NAMALWA (cell line): ENCODE measurements around the gene LYPD5.
A peak's percentile ranks its signal among the peaks of the same experiment; 100 is the strongest.
"Not testable (repeated sequence)": the region's sequence is repeated elsewhere in the genome, so short reads cannot be mapped to it uniquely, and the experiment has no call there.

Source experiments
- DNase-seq: peaks from one replicate; pipeline ENCODE4 v3.0.0-alpha.2; 2015; ENCODE audit warnings: low spot score

The LYPD5 gene

GRCh38 chr19:43802216-43802951 lies at the start of gene LYPD5:
Gene LYPD5 (minus strand): TSS chr19:43802447. CDS start chr19:43802380, 67 bp downstream.
- DNase-seq, result no peak

GRCh38 chr19:43848821-43849220 lies 46.6 kb upstream of the LYPD5 start:
- no peak for DNase-seq

- no peak for DNase-seq
Observed at GRCh38 chr19:43847884-43848283, 45.6 kb upstream of the LYPD5 start.

- no peak for DNase-seq
Observed at GRCh38 chr19:43847246-43847645, 45.0 kb upstream of the LYPD5 start.

DNA sequence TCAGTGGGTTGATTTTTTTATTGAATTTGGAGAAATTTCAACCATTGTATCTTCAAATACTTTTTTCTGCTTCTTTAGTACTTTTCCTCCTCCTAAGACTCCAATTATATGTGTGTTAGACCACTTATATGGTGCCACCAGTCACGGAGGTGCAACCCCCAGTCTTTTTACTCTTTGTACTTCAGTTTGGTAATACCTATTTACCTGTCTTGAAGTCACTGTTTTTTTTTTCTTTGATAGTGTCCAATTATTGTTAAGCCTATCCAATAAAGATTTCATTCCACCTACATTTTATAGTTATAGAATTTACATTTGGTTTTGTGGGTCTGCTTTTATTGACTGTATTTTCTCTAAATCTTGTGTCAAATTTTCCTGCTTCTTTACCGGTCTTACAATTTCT lies 39.8 kb upstream of the LYPD5 start:
- DNase-seq, result no peak

DNA sequence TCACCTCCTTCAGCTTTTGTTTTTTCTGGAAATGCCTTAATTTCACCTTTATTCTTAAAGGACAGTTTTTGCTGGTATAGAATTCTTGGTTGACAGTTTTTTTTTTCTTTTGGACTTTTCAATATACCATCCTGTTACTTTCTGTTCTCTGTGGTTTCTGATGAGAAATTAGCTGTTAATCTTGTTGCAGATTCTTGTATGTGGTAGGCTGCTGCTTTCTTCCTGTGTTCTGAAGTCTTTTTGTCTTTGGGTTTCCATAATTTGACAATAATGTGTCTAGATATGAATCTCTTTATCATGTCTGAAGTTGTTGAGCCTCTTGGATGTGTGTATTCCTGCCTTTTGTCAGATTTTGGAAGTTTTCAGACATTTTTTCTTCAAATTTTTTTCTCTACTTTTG lies 36.9 kb upstream of the LYPD5 start:
- no peak for DNase-seq

DNA sequence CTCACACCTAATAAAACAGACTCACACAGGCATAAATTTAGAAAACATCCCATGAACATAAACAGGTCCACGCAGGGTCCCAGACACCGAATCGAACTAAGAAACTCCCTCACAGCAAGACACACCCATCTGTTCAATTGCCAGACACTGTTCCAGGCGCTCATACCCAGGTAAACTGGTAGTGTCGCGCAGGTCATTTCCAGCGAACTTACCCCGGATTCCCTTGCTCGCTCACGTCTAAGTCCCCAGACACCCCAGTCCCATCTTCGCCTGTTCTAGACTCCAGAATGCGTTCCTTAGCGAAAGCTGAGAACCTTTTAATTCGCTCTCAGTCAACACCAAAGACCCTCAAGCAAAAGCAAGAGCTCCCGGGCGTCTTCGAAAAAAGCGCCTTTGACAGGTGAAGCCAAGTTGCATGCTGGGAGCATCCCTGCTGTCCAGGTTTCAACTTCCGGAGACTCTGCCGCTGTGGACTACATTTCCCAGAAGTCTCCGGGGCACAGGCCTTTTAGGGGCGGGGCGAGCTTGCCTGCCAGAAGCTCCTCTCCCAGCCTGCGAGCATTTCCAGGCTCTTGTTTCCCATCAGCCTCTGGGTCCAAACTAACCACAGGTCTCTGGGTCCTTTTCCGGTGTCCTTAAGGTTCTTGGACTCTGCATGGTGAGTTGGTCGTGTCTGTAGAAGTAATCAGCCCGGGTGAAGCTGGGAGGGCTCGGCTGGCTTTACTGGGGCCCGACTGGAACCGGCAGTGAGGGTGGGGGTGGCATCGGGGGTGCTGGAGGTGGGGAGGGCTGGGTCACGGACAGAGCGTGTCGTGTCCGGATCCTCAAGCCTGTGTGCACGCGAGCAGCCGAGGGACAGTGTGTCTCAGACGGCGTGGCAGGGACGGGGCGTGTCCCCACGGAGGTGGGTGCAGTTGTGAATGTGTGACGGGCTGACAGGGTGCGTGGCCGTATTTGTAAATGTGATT lies 24.8 kb upstream of the LYPD5 start, which contains the start of gene ZNF283:
Gene ZNF283, plus strand, starts transcription at position 535 of the 968 bp plus-strand sequence. CDS start 6,184 bp downstream, outside the sequence.
- DNase-seq, result peak; percentile 64

DNA sequence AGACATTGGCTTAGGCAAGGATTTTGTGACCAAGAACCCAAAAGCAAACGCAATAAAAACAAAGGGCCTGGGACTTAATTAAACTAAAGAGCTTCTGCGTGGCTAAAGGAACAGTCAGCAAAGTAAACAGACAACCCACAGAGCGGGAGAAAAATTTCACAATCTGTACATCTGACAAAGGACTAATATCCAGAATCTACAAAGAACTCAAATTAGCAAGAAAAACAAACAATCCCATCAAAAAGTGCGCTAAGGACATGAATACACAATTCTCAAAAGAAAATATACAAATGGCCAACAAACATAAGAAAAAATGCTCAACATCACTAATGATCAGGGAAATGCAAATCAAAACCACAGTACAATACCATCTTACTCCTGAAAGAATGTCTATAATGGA lies 22.3 kb upstream of the LYPD5 start:
- DNase-seq, result not testable (repeated sequence)

DNA sequence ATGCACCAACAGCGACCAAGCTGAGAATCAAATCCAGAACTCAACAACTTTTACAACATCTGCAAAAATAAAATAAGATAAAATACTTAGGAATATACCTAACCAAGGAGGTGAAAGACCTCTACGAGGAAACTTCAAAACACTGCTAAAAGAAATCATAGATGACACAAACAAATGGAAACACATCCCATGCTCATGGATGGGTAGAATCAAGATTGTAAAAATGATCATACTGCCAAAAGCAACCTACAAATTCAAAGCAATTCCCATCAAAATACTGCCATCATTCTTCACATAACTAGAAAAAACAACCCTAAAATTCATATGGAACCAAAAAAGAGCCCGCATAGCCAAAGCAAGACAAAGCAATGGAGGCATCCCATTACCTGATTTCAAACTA lies 21.6 kb upstream of the LYPD5 start:
- DNase-seq, result not testable (repeated sequence)

- DNase-seq, result no peak
Observed at GRCh38 chr19:43820884-43821215, 18.6 kb upstream of the LYPD5 start.

DNA sequence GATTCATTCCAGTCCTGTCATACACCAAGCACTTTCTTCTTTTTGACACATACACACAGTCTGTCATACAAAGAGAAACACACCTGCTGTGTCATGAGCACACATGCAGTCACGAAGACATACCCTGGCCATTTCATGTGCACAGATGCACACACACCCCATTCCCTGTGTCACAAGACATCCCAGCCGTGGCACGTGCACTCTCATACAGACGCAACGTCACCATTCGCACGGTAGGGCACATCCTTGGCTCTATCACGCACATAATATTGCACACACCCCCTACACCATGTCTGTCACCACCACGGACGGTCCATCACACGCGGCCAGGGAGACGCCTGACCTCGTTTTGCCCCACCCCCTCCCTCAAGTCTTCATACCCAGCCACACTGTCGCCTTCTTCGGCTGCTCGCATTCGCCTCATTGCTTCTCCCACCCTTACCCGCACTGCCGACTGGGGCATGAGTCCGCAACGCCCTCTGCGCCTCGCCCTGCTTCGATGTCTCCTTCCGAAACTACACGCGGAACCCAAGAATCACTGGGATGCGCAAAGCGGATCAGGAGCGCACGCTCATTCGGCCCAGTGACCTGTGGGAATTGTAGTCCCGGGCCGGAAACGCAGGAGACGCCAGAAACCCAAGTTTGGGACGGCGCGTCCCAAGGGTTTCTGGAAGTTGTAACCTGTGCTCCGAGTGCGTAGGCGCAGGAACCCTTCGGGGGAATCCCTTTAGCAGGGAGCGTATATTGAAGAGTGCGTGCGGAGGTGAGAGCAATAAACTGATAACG lies 18.0 kb upstream of the LYPD5 start:
- DNase-seq, result no peak

DNA sequence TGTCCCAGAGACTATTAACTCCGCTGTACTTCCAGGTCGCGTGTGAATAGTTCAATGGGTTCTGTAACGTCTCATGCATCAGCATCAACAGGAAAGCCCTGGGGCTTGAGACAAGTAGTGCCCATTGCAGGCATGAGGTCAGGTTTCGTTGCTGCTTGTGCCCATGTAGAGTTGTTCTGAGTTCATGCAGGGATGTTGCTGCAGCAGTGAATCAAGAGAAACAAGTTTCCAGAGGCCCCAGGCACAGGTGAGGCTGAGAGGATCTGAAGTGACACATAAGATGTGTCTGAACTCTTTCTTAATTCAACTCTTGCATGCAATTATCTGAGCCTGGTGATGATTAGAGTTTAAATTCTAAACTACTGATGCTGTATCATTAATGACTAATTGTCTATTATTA lies 16.3 kb upstream of the LYPD5 start:
- no peak for DNase-seq

DNA sequence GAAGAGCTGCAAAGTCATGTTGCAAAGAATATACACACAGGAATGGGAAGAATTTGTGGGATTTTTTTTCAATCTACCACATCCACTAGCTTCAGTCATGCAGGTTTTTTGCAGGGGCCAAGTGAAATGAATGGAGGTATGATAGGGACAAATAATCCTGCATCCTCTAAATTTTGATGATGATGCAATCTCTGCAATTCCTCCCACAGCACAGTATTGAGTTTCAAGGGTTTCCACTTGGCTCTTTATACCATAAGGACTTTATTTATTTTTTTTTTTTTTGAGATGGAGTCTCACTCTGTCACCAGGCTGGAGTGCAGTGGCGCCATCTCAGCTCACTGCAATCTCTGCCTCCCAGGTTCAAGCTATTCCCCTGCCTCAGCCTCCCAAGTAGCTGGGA lies 15.2 kb upstream of the LYPD5 start:
- not testable (repeated sequence) for DNase-seq

- DNase-seq, result no peak
Observed at GRCh38 chr19:43814663-43815352, 12.6 kb upstream of the LYPD5 start.

- no peak for DNase-seq
Observed at GRCh38 chr19:43812688-43813087, 10.4 kb upstream of the LYPD5 start.

- DNase-seq, result no peak
Observed at GRCh38 chr19:43812259-43812658, 10.0 kb upstream of the LYPD5 start.

DNA sequence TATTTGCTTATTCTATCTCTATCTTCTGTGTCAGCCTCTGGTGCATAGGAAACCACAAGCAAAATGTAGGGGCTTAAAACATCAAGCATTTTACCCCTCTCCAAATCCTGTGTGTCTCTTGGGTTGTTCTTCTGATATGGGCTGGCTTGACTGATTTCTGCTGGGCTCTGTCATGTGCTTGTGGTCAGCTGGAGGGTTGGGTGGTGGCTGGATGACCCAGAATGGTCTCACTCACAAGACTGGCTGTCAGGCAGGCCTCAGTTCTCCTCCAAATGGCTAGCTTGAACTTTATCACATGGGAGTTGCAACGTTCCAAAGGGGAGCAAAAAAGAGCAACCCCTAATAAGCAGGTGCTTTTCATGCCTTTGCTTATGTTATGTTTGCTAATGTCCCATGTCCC lies 9.6 kb upstream of the LYPD5 start:
- no peak for DNase-seq

DNA sequence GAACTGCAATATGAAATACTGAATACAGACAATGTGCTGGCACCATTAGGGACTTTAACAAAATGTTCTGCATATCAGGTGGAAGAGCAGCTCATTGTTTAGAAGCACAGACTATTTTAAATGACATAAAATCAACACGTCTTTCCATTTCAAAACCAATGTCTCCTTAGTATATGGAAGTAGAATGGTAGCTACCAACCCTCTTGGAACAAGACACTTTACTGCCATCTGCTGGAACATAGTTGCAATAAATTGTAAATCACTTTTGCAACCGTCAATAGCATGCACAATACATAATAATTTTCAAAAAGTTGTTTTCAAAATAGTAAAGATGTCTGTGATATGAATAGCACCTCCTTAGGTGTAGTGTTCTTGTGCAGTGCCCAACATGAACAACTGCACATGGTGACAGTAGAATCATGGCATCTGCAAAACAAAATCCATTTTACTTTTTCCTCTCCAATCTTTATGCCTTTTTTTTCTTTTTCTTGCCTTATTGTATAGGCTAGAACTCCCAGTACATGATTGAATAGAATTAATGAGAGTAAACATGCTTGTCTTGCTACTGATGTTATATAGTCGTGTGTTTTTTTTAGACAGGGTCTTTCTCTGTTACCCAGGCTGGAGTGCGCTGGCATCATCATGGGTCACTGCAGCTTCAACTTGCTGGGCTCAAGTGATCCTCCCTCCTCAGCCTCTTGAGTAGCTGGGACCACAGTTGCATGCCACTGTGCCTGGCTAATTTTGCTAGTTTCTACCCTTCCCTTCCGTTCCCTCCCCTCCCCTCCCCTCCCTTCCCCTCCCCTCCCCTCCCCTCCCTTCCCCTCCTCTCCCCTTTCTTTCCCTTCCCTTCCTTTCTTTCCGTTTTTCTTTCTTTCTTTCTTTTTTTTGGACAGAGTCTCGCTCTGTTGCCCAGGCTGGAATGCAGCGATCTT lies 7.8 kb upstream of the LYPD5 start:
- peak; percentile 70 for DNase-seq

DNA sequence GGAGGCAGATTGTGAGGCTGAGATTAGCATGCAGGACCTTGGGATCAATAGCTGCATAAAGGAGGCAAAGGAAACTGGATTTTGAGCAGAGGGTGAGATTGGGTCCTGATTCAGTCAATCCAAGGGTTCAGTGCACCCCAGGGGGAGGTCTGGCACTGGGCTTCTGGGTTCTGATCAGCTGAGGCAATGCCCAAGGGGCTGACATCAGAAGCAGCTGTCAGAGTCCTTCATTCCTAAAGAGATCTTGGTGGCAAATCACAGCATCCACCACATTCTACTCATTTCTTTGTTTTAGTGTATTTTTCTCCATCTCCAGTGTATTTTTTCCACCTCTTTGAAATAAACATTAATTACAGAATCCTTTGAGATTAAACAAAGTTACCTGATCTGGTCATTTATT lies 5.4 kb upstream of the LYPD5 start:
- no peak for DNase-seq

- DNase-seq, result no peak
Observed at GRCh38 chr19:43806848-43807247, 4.6 kb upstream of the LYPD5 start.

GRCh38 chr19:43806401-43806800 lies 4.2 kb upstream of the LYPD5 start:
- DNase-seq, result not testable (repeated sequence)
